Measurements from ENCODE around the gene MYO5C. TPM values are rescaled to one million over a fixed set of nuclear protein-coding genes. Genes with fewer than 3 reads are reported as not detected.

Gene MYO5C
- total and polyA plus RNA-seq, 2 of the 8 experiments (the other 6 are each of a cell fraction or from before 2014, with no cell fraction given), result 8.2 to 26.7 TPM

DNA sequence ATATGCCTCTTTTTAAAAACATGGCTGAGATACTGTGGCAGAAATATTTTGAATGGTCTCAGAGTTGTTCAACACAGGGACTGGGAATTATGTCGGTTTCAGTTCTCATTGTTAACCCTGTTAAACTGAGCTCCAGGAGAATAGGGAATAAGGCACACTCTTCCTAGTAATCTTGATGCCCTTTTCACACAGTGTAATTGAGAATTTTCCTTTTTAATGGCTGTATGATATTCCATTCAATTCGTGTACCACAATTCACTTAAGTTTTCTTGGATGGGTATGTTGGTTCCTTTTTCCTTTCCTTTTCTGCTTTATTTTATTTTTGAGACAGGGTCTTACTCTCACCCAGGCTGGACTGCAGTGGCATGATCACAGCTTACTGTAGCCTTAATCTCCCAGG, 149.3 kb downstream of the MYO5C start:
- H2AK5ac ChIP-seq (ENCODE audit: low read depth, low read length), result no peak overlapping the region
- H3K14ac ChIP-seq (ENCODE audit: insufficient read length), result no peak overlapping the region
- no peak overlapping the region for H2BK120ac ChIP-seq (replicated peaks; ENCODE audit: low read depth, low read length)
- no peak for DNase-seq (ENCODE audit: low read depth in 1 of 2, low spot score in 2 of 2)
- no peaks in the 10 kb centered on the region for H3K79me1 ChIP-seq (ENCODE audit: low read depth, low read length)
- no peaks in the 10 kb centered on the region for H3K9me3 ChIP-seq (ENCODE audit: insufficient read depth in 2 of 2, low read depth in 1 of 2, low read length in 1 of 2)
- no peaks in the 10 kb centered on the region for H4K20me1 ChIP-seq (replicated peaks in 1 of 2; ENCODE audit: control insufficient read depth in 1 of 2, insufficient read depth in 2 of 2, low read length in 2 of 2)
- H4K5ac ChIP-seq (ENCODE audit: insufficient read length, low read depth, low read length), result no peak overlapping the region
- no peak overlapping the region for H3K9ac ChIP-seq (replicated peaks in 1 of 4; ENCODE audit: extremely low read depth in 1 of 4, low read depth in 3 of 4, low read length in 3 of 4)
- H3K4me1 ChIP-seq (replicated peaks in 1 of 4; ENCODE audit: control insufficient read depth in 3 of 4, insufficient read depth in 4 of 4, low read length in 3 of 4), result no peaks in the 10 kb centered on the region
- no peak overlapping the region for H3K4me2 ChIP-seq (ENCODE audit: insufficient read depth in 1 of 2, low read depth in 2 of 2, low read length in 2 of 2)
- H2BK15ac ChIP-seq (ENCODE audit: low read length), result no peak overlapping the region
- no peak overlapping the region for H3K27ac ChIP-seq (ENCODE audit: low read depth, low read length)
- no peak overlapping the region for H2BK12ac ChIP-seq (ENCODE audit: low read depth, low read length)
- H3K56ac ChIP-seq (replicated peaks; ENCODE audit: insufficient read length, low read depth, low read length), result no peak overlapping the region
- no peaks in the 10 kb centered on the region for H3K23me2 ChIP-seq (ENCODE audit: low read depth, low read length)
- no peak overlapping the region for H4K8ac ChIP-seq (ENCODE audit: extremely low read depth, insufficient read depth, low read length)
- CTCF ChIA-PET (ENCODE audit: partially characterized antibody), result interaction anchor here (9.5 kb wide), 1 partner anchor 17 kb away, joined by 41 read pairs; no protein-coding TSS in a partner anchor
- H3K23ac ChIP-seq (ENCODE audit: insufficient read length), result no peak overlapping the region
- H3K4ac ChIP-seq (replicated peaks; ENCODE audit: insufficient read length, low read depth, low read length), result no peak overlapping the region
- no peak overlapping the region for H2AFZ ChIP-seq (ENCODE audit: low read length)
- H3K36me3 ChIP-seq (ENCODE audit: control insufficient read depth in 2 of 4, insufficient read depth in 4 of 4, low read length in 3 of 4), result peaks cover 3 to 24% (median 19%) of the 10 kb centered on the region in 4 experiments; a peak in 6 of 8 replicates
- no peaks in the 10 kb centered on the region for H3K79me2 ChIP-seq (ENCODE audit: control insufficient read depth in 1 of 2, insufficient read depth in 2 of 2, low read length in 2 of 2)
- no peak overlapping the region for H3K18ac ChIP-seq (ENCODE audit: extremely low read depth, low read length)
- H3K4me3 ChIP-seq (ENCODE audit: extremely low read depth in 1 of 4, insufficient read depth in 2 of 4, low read depth in 3 of 4, low read length in 4 of 4), result no peak overlapping the region
- H3K27me3 ChIP-seq (replicated peaks in 1 of 4; ENCODE audit: control insufficient read depth in 3 of 4, extremely low read depth in 1 of 4, insufficient read depth in 3 of 4, low read length in 3 of 4), result no peaks in the 10 kb centered on the region
- H2BK20ac ChIP-seq (ENCODE audit: low read length), result no peak overlapping the region
- H4K91ac ChIP-seq (replicated peaks; ENCODE audit: insufficient read length, low read length), result no peak overlapping the region
- FAIRE-seq, result no peak
- POLR2A ChIA-PET (ENCODE audit: partially characterized antibody), result no interaction called here
- H2BK5ac ChIP-seq (ENCODE audit: low read depth, low read length), result no peak overlapping the region
- no peak for TF ChIP-seq CBX5 (IDR thresholded peaks at IDR 0.05; ENCODE audit: low read depth, low read length)
- no peak for TF ChIP-seq CHD1 (IDR thresholded peaks at IDR 0.05; ENCODE audit: low read depth, low read length)
- TF ChIP-seq EZH2 (IDR thresholded peaks at IDR 0.05; ENCODE audit: low read depth, low read length, severe bottlenecking), result no peak
- no peak for TF ChIP-seq ATF3 (IDR thresholded peaks at IDR 0.05; ENCODE audit: insufficient read depth, low read depth, low read length)
- no peak for TF ChIP-seq NRF1 (IDR thresholded peaks at IDR 0.05; ENCODE audit: low read depth, low read length)
- TF ChIP-seq SUZ12 (IDR thresholded peaks at IDR 0.05; ENCODE audit: low read length), result no peak
- 91% methylated on average over 2 of the region's 2 CpGs; no CpG with 5 or more reads in 1 of the 2 experiments for WGBS, 2 experiments (ENCODE audit: extremely low coverage in 1 of 2, insufficient coverage in 1 of 2, insufficient read length in 1 of 2, insufficient replicate concordance in 2 of 2, low coverage in 1 of 2, low lambda C conversion rate in 2 of 2, missing lambda C conversion rate in 1 of 2)

All from H1 (cell line).